HepG2 (cell line): ENCODE results near the gene APBA1. TPM values are rescaled to one million over a fixed set of nuclear protein-coding genes. Genes with fewer than 3 reads are reported as not detected.

ENCODE experiments used
- SKI ChIP-seq: fragments of 450-650 bp; IDR thresholded peaks from one replicate; pipeline ENCODE4 v1.6.1; 2018; ENCODE audit warnings: mild to moderate bottlenecking; ENCODE audit not compliant: partially characterized antibody
- THAP11 ChIP-seq: IDR thresholded peaks from 2 replicates; pipeline ENCODE4 v1.6.1; 2016; ENCODE audit warnings: missing biosample characterization, missing genetic modification reagents
- ZFP36 ChIP-seq: fragments of 150-350 bp; IDR thresholded peaks from 2 replicates; pipeline ENCODE4 v1.6.1; 2018; ENCODE audit warnings: borderline replicate concordance, low read length, low read depth; ENCODE audit not compliant: partially characterized antibody
- polyA plus RNA-seq, 8 experiments: library from polyadenylated mRNA; depleted of rRNA in 3 of 8; stranded (reverse) in 7 of 8; unstranded in 1 of 8; fragments of >200 nt; fragmentation: Illumina TruSeq in 4 of 8; extraction: Trizol in 4 of 8; gene quantifications; 2 replicates each; pipeline versions ENCODE4 v1.2.1 to v1.2.3, GENCODE V29; 2011 to 2016; ENCODE audit warnings: low read depth in 4 of 8, missing spikeins in 1 of 8, mixed read lengths in 1 of 8; ENCODE audit not compliant: insufficient read depth in 1 of 8
- total RNA-seq, 5 experiments: library from RNA; depleted of rRNA; stranded (reverse); fragments of >200 nt; fragmentation: Illumina TruSeq; extraction: Trizol; gene quantifications; 2 replicates each; pipeline ENCODE4 v1.2.3, GENCODE V29; 2016; ENCODE audit warnings: low read depth in 1 of 5
- TF ChIP-seq, protein P1 (sequence below): sonication (generic); formaldehyde crosslinking; IDR thresholded peaks from 2 replicates; pipeline ENCODE4 v1.4.0; 2020; ENCODE audit warnings: missing genetic modification reagents
- TF ChIP-seq, protein P2 (sequence below): sonication (generic); formaldehyde crosslinking; IDR thresholded peaks from 2 replicates; pipeline ENCODE4 v1.4.0; 2020; ENCODE audit warnings: mild to moderate bottlenecking, missing genetic modification reagents

APBA1 gene
- total and polyA plus RNA-seq, 2 of the 13 experiments (the other 11 are each of a cell fraction or from before 2014, with no cell fraction given) = 0.15 TPM; not detected in 1

DNA sequence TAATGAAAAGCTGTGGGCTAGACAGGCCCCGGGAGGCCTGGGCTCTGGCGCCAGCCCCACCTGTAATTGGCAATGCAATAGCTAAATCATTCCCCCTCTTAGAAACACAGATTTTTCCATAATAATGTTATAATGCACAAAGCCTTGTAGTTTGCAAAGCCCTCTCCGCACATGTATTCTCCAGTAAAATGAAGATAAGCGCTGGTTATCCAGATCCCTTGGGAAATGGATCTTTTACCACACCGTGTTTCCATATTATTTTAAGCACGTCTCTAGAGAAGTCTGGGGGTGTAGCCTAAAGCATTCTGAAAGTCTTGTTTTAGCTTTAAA lies 1.1 kb upstream of the APBA1 start (continued):
- TF ChIP-seq, protein P1, sequence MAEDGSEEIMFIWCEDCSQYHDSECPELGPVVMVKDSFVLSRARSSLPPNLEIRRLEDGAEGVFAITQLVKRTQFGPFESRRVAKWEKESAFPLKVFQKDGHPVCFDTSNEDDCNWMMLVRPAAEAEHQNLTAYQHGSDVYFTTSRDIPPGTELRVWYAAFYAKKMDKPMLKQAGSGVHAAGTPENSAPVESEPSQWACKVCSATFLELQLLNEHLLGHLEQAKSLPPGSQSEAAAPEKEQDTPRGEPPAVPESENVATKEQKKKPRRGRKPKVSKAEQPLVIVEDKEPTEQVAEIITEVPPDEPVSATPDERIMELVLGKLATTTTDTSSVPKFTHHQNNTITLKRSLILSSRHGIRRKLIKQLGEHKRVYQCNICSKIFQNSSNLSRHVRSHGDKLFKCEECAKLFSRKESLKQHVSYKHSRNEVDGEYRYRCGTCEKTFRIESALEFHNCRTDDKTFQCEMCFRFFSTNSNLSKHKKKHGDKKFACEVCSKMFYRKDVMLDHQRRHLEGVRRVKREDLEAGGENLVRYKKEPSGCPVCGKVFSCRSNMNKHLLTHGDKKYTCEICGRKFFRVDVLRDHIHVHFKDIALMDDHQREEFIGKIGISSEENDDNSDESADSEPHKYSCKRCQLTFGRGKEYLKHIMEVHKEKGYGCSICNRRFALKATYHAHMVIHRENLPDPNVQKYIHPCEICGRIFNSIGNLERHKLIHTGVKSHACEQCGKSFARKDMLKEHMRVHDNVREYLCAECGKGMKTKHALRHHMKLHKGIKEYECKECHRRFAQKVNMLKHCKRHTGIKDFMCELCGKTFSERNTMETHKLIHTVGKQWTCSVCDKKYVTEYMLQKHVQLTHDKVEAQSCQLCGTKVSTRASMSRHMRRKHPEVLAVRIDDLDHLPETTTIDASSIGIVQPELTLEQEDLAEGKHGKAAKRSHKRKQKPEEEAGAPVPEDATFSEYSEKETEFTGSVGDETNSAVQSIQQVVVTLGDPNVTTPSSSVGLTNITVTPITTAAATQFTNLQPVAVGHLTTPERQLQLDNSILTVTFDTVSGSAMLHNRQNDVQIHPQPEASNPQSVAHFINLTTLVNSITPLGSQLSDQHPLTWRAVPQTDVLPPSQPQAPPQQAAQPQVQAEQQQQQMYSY (CRISPR knock-in tag) = 0 out of 2 replicates have a peak, but pooled peaks have one; percentile 6
- no peak for TF ChIP-seq THAP11 (CRISPR knock-in tag)
- no peak for TF ChIP-seq ZFP36
- TF ChIP-seq, protein P2, sequence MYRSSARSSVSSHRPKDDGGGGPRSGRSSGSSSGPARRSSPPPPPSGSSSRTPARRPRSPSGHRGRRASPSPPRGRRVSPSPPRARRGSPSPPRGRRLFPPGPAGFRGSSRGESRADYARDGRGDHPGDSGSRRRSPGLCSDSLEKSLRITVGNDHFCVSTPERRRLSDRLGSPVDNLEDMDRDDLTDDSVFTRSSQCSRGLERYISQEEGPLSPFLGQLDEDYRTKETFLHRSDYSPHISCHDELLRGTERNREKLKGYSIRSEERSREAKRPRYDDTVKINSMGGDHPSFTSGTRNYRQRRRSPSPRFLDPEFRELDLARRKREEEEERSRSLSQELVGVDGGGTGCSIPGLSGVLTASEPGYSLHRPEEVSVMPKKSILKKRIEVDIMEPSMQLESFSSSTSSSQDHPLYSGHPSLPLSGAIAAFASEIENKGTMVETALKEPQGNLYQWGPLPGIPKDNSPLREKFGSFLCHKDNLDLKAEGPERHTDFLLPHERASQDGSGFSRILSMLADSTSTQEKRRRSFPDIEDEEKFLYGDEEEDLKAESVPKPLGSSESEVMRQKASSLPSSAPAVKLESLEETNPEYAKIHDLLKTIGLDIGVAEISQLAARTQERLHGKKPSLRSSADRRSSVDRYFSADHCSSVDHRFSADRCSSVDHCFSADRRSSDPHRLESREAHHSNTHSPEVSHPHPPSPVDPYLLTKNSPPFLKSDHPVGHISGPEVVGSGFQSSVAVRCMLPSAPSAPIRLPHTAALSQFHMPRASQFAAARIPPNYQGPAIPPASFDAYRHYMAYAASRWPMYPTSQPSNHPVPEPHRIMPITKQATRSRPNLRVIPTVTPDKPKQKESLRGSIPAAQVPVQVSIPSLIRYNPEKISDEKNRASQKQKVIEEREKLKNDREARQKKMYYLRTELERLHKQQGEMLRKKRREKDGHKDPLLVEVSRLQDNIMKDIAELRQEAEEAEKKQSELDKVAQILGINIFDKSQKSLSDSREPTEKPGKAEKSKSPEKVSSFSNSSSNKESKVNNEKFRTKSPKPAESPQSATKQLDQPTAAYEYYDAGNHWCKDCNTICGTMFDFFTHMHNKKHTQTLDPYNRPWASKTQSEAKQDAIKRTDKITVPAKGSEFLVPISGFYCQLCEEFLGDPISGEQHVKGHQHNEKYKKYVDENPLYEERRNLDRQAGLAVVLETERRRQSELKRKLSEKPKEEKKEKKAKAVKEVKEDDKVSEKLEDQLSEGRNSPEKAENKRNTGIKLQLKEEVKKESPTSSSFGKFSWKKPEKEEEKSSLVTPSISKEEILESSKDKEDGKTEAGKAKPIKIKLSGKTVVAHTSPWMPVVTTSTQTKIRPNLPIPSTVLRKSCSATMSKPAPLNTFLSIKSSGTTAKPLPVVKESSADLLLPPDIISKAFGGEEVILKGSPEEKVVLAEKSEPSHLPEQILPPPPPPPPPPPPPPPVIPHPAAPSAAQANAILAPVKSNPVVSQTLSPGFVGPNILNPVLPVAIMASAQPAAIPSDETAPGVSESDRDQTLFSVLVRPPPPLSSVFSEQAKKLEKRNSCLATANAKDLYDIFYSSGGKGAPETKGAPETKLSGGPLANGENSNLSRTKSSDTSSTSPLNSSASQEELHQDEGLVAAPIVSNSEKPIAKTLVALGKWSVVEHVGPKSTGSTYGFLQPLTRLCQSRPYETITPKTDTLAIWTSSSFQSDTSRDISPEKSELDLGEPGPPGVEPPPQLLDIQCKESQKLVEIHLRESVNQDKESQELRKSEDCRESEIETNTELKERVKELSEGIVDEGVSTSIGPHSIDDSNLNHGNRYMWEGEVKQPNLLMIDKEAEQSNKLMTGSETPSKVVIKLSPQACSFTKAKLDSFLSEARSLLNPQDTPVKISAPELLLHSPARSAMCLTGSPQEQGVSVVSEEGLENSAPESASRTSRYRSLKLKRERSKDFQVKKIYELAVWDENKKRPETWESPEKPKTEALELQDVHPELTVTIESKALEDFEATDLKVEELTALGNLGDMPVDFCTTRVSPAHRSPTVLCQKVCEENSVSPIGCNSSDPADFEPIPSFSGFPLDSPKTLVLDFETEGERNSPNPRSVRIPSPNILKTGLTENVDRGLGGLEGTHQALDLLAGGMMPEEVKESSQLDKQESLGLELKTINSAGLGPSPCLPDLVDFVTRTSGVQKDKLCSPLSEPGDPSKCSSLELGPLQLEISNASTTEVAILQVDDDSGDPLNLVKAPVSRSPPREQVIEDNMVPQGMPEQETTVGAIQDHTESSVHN (CRISPR knock-in tag) = no peak
- TF ChIP-seq SKI = no peak
